Muscle of back (tissue), 11 donors: ENCODE results near the gene EREG. TPM values are rescaled to one million over a fixed set of nuclear protein-coding genes. Genes with fewer than 3 reads are reported as not detected.
"Not testable (repeated sequence)": the region's sequence is repeated elsewhere in the genome, so short reads cannot be mapped to it uniquely, and the experiment has no call there.

Source experiments
- DNase-seq, 3 donors: peaks; one replicate each; pipeline versions ENCODE4 v3.0.0 to v3.0.0-alpha.2; 2013
- polyA plus RNA-seq, 10 donors: library from polyadenylated mRNA; unstranded; fragments of 120-200 nt; gene quantifications; one replicate each; pipeline ENCODE4 v1.2.1, GENCODE V29; 2013; ENCODE audit not compliant: insufficient read length in 10 of 10

The EREG gene
- polyA plus RNA-seq, 10 donors = 0.06 to 0.24 (median 0.16) TPM; not detected in 1

DNA sequence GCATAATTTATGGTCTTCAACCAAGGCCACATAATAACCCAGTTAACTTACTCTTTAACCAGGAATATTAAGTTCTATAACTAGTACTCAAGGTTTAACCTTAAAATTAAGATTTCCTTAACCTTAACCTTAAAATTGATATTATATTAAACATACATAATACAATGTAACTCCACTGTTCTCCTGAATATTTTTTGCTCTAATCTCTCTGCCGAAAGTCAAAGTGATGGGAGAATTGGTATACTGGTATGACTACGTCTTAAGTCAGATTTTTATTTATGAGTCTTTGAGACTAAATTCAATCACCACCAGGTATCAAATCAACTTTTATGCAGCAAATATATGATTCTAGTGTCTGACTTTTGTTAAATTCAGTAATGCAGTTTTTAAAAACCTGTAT, 22.8 kb downstream of the EREG start:
- no peak for DNase-seq

DNA sequence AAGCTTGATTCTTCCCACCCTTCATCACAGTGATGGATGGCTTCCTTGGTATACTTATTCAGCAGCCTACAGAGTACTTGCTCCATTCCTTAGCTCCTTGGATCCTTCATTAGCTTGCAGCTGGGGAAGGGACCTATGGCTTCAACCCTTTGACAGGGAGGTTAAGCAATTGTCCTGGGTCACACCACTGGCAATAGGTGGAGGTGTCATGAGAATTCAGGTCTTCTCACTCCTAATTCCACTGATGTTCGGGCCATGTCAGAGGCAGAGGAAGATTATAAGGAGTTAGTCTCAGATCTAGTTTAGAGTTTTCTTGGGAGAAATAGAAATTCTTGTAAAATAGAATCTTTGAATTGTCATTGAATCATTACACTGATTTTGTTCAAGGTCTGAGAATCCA, 24.5 kb downstream of the EREG start:
- DNase-seq = no peak

DNA sequence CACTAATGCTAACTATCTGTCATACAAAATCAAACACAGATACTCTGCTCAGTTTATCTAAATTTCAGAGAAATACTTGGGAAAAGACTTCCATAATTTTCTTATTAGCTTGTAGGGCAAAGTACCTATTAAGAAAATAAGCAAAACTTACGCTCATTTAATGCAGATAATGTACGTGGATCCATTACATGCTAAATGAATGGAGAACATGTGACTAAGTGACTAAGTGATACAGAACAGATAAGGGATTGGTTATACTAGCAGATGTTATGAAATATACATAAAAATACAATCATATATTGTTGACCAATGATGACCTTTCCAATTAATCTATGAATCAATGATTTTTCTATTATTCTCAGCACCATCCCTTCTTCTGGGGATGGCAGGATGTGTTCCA, 25.7 kb downstream of the EREG start:
- no peak for DNase-seq

DNA sequence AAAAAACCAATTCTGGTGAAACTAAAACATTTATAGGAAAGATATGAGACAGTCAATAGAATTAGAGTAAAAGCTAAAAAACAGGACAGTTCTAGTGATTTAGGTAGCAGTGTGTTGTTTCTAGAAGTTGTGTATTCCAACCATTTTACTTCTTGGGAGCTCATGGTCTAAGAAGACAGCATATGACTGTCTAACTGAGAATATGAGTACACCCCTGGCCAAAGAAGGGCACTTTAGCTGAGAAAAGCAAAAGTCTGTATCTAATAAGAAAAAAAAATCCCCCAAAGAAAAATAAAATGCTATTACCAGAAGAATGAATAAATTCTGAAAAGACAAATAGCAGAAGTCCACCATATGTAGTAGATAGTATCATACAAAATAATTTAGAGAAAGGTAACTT, 26.4 kb downstream of the EREG start:
- no peak for DNase-seq

DNA sequence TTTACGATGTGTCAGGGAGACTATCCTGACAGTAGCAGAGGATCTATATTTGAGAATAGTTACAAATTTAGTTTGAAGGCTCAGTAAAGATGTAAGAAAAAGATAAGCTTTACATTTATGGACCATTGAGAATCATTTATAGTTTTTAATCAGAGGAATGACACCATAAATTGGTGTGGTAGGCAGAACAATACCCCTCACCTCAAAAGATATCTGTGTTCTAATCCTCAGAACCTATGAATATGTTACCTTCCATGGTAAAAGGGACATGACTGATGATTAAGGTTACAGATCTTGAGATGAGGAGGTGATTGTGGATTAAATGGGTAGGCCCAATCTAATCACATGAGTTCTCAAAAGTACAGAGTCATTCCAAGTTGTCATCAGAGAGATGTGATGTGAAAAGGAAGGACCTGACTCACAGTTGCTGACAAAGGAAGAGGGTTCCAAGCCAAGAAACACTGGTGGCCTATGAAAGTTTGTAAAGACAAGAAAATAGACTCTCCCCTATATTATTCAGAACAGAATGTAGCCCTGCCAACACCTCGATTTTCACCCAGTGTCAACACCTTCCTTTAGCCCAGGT, 27.0 kb downstream of the EREG start:
- no peak for DNase-seq

DNA sequence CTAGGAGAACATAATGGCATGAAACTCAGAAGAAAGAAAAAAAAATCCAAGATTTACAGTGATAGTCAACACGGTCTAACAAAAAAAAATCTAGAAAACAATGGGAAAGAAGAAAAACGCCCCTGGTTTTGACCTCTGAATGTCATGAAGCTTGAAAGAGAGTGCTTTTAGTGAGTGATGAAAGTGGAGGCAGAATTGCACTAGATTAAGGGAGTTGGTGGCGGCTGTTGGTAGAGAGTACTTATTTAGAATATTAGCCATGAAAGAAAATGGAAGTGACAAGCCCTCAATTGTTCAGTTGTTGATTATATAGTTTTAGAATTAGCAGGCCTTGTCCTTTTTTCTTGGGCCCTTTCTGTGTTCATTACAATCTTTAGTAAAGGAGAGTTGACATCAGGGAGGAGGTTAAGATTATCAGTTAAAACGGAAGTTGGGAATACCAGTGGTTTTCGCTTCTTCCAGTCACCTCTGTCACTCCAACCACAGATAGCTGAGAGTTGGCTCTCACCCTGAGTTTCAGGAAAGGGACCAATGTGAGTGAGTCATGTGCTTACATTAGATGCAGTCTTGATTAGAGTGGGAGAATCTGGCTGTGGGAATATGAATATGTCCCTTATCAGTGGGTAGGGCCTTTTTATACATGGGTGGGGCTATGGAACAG, 29.7 kb downstream of the EREG start:
- DNase-seq = peak in 1 of 3 donors; percentile 20

DNA sequence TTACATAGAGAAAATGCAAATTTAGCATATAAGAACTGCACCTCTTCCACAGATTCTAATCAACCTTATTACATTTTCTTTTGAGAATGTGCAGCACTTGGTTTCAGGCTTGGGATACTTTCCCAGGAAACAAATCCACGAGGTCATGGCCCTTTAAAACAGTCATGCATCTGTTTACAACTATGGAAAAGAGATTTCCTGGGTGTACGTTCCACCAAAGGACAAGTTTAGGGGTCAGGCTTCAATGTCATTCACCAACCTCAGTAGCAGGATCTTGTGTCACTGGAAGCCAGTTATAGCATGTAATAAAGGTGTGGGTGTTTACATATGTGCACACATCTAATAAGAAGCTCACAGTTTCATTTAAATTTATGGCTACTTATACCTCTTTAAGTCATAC, 30.7 kb downstream of the EREG start:
- DNase-seq = no peak

DNA sequence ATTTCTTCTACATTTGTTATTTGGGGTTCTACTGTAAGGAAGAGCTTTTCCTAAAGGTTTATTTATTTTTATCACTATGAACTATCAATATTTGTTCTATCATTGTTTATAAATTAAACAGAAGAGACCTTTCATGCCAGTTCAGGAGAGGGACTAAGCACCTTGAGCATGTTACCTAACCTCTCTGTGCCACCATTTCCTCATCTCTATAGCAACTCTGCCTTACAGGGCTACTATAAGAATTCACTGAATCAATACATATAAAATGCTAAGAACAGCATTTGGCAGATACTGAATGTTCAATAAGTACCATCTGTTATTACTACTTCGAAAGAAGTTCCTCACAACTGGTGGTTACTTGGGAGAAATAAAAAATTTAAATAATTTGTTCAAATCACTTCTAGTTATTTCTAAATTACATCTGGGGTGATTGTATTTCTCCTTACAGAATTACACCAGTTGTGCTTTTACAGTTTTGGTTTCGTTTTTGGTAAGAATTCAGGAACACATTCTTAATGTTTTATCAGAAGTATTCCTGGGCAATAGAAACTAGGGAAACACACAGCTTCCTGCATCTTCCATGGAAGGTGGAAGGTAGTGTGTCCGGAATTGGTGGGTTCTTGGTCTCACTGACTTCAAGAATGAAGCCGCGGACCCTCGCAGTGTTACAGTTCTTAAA, 32.9 kb downstream of the EREG start:
- DNase-seq = no peak

DNA sequence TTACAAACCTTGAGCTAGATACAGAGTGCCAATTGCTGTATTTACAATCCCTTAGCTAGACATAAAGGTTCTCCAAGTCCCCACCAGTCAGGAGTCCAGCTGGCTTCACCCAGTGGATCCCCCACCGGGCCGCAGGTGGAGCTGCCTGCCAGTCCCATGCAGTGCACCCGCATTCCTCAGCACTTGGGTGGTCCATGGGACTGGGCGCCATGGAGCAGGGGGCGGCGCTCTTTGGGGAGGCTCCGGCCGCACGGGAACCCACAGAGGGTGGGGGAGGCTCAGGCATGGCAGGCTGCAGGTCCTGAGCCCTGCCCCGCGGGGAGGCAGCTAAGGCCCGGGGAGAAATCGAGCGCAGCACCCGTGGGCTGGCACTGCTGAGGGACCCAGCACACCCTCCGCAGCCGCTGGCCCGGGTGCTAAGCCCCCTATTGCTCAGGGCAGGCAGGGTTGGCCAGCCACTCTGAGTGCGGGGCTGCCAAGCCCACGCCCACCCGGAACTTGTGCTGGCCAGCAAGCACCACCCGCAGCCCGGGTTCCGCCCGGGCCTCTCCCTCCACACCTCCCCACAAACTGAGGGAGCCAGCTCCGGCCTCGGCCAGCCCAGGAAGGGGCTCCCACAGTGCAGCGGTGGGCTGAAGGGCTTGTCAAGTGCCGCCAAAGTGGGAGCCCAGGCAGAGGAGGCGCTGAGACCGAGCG, 34.1 kb downstream of the EREG start:
- not testable (repeated sequence) for DNase-seq

DNA sequence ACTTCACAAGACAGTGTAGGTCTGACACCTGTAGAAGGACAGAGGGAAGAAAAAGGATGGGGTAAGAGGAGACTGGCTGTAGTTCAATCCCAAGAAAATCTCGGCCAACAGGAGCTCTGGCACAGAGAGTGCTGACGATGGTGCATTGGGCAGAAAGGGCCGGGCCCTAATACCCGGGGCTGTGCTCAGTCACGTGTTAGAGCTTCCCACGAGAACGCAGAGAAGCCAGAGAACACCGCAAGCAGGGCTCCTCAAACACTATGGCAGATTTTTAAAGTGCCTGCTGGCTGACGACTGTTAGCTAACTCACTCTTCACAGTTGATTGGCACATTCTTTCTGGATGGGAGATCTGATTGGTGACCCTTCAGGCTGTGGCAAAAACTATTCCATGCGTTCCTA, 35.5 kb downstream of the EREG start:
- DNase-seq = no peak

DNA sequence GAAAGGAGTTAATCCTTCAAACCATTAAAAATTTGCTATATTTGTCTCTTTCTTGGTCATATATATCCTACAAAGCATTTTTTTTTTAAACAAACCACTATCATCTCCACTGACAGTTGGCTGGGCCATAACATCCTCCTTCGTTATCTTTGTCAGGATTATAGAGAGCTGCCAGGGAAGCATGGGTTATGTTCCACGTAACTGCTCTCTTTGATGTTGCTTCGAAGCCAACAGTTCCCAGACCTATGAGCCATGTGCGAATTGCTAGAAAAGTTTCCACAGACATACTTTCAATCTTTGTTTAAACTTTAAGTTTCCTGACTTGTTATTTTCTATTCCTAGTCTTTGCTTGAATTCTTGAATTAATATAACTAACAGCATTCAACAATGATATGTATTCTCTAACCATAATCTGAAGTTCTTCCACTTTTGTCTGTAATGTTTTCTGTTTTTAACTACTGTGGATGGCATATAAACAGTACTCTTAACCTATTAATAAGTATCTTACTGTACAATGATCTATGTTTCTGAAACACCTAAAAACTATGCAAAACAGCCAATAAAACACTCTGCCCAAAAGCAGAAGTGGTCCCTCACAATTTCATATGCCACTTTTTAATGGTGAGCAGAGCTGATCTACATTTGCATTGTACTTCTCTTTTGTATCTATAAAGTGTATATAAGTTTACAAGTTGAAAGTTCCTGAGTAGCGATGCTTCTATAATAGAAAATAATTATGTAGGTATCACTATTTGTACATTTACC, 37.9 kb downstream of the EREG start:
- no peak for DNase-seq

DNA sequence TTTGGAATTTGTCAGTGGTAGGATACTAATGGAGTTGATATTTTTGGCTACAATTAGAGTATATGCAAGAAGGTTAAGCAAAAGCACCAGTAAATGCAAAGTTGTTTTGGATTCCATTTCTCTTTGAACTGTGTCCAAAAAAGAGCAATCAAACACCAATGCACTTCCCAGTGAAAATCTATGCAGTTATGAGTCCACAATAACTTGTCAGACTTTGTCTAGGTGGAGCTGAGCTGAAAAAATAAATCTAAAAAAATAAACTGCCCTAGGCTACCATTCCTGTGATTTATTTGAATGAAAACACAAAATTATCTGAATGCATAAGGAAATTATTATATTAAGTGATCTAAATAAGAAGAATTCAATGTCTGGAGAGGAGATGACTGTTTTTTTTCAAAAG, 42.9 kb downstream of the EREG start:
- DNase-seq = no peak

DNA sequence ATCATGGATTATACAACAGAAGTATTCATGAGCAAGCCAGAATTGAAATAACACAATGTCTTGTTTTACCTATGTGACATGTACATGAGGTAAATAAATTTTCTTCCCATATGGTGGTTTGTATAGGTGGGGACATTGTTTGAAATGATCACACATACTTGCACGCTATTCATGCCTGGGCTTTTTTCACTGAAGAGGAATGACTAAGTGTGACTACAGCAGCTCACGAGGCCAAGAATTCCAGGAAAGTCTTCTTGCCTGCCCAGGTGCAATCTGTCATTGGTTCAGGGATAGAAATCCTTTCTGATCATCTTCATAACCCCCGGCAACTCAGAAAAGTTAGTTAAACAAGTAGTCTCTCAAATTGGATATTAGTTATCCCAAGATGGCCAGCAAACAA, 43.7 kb downstream of the EREG start:
- no peak for DNase-seq

DNA sequence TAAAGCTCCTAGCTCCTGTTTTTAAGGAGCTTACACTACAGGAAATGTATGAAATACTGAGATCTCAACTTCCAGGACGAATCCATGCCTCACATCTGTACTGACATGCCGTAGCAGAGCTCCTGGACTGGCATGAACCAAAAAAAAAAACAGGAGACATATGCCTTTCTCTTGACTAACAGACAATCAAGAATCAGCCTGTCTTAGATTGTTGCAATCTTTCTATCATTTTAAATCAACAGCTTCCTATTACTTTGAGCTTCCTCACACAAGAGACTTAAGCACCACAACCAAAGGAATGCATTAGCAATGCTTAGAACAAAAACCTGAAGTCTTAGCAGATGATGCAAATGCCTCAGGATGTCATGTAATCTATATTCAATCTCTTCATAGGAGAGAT, 45.3 kb downstream of the EREG start:
- no peak for DNase-seq

DNA sequence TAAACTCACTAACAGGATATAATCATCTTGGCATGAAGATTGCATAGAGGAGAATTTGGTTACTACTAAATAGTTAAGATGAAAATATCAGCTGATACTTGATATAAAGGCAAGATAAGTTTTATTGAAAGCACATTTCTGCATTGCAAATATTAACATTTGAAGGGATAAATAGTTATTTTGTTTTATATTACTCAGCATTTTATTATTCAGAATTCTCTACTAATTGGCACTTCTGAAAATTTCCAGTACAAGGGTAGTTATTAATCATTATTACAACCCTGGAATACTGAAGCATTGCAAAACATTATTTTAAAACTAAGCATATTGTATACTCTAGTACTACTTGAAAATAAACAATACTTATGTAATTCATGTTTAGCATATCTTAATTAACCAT, 47.3 kb downstream of the EREG start:
- DNase-seq = no peak

DNA sequence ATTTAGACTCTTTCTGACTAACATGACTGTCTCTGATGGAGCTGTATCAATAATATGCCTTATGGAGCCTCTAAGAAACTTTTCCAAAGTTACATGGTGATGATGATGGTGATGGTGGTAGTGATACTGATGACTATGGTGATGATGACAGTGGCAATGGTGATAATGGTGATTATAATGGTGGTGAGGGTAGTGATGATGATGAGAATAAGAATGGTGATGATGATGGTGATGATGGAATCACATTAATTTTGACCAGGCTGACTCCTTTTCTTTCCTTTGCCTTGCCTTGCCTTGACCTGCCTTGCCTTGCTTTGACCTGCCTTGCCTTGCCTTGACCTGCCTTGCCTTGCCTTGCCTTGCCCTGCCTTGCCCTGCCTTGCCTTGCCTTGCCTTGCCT, 48.3 kb downstream of the EREG start:
- DNase-seq = no peak

DNA sequence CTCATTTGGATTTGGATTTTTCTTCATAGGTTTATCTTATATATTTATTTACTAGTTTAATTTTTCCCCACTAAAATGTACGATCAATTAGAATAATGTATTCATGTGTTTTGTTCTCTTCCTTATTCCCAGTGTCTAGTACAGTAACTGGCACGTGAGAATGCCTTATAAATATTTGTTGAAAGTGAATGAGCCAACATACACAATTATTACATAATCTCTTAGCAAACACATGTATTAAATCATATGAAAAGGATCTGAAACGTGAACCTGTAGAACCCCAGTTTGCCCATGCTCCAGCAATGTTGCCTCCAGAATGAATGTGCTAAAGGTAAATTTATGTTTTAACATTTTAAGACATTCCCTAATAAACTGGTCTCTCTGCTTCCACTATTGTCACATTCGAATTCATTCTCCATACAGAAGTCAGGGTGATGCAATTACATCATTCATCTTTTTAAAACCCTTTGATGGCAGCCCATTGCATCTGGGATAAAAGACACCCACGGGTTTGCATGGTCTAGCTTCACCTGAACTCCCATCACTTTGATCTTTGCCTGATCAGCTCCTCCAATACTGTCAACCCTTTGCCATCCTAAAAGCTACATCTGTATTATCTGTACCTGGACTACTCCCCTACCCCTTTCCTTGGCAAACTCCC, 49.3 kb downstream of the EREG start:
- no peak for DNase-seq

DNA sequence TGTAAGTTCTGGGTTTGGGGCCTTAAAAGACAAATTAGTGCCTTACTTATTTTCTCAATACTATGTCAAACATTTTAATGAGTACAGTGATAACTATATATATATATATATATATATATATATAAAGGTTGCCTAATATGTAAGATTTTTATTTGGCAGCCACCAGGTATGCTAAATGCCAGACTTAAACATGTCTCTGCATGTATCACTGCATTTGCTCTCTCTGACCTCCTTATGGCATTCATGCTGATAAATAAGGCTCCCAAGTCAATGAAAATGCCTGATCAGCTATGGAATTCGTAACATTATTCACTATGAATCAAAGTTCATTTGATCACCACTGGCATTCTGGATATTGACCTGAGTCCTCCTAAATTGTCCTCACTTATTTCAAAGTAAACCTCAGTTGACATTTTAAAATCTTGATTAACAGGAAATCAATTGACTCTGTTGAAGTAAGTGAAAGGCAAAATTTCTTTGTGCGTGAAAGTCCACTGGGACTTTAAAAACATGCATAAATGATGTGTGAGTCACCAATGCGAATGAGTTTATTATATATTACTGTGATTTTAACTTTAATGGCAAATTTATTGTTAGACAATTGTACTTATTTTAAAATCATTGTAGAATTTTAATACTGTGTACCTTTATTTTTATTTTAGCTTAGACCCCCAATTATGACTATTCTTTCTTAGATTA, 50.8 kb downstream of the EREG start:
- no peak for DNase-seq

DNA sequence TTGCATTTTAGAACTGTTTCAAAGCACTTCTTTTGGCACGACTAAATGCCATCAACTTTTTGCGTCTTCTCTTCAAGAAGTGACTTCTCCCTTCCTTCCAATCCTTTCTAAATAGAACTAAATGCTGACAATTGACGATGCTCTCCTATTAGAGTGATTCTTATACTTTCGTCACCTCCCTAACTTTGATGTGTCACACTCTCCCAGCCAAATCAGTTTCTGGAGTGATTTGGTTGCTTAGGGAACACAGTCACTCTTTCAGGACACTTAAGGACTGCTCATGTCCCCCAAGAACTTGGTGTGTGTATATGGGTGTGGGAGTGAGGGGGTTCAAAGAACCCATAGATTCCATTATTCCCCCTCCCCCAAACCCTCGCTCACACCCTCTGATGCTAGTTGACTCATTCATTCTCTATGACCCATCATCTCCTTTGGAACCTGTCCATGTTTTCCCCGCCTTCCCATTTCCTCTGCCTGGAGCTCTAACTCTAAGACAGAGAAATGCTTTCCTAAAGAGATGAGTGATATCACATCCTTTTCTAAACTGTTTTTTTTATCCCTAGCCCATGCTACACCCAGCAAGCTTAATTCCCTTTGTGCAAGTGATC, 53.2 kb downstream of the EREG start:
- DNase-seq = peak in 2 of 3 donors; percentile 7 to 74

DNA sequence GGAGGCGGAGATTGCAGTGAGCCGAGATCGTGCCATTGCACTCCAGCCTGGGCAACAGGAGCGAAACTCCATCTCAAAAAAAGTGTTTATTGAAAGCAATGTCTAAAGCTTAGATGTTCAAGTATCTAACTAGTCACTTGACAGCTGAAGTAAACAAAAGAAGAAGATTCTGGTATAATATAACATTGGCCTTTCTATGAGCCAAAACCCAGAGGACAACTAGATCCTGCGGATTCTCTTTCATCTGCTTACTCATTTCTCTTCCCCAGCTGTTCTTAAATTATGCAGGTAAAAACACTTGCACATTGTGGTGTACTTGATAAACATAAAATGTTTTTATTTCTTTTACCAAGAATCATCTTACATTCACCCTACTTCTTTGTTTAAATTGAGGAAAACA, 55.9 kb downstream of the EREG start:
- no peak for DNase-seq
